NCI-H1105 treated with DMSO at 0.1 percent for 48 hours (cell line): ENCODE measurements around the gene QKI.
A peak's percentile ranks its signal among the peaks of the same experiment; 100 is the strongest.

Source experiments
- DNase-seq: peaks from one replicate; lab custom pipeline; 2025; lab: John Stamatoyannopoulos, UW

Gene QKI

GRCh38 chr6:163391985-163392384, 22.5 kb upstream of the QKI start:
- no peak for DNase-seq

- peak; percentile 31 for DNase-seq
Observed at GRCh38 chr6:163392533-163392932, 22.0 kb upstream of the QKI start.

GRCh38 chr6:163393923-163394322, 20.6 kb upstream of the QKI start:
- no peak for DNase-seq

GRCh38 chr6:163394659-163395058, 19.9 kb upstream of the QKI start:
- no peak for DNase-seq

GRCh38 chr6:163395122-163395830, 19.2 kb upstream of the QKI start:
- DNase-seq: no peak

GRCh38 chr6:163395831-163396185, 18.7 kb upstream of the QKI start:
- no peak for DNase-seq

GRCh38 chr6:163397326-163397725, 17.2 kb upstream of the QKI start:
- DNase-seq: no peak

- DNase-seq: no peak
Observed at GRCh38 chr6:163398115-163398514, 16.4 kb upstream of the QKI start.

- DNase-seq: no peak
Observed at GRCh38 chr6:163398815-163399214, 15.7 kb upstream of the QKI start.

GRCh38 chr6:163400509-163400908, 14.0 kb upstream of the QKI start:
- no peak for DNase-seq

GRCh38 chr6:163401039-163401885, 13.3 kb upstream of the QKI start:
- no peak for DNase-seq

GRCh38 chr6:163402616-163403015, 11.9 kb upstream of the QKI start:
- DNase-seq: no peak

- no peak for DNase-seq
Observed at GRCh38 chr6:163404825-163405265, 9.7 kb upstream of the QKI start.

GRCh38 chr6:163405412-163406309, 8.9 kb upstream of the QKI start:
- no peak for DNase-seq

GRCh38 chr6:163406366-163406765, 8.2 kb upstream of the QKI start:
- DNase-seq: no peak

- DNase-seq: no peak
Observed at GRCh38 chr6:163406830-163407229, 7.7 kb upstream of the QKI start.

GRCh38 chr6:163408352-163408991, 6.0 kb upstream of the QKI start:
- DNase-seq: no peak

GRCh38 chr6:163409712-163410111, 4.8 kb upstream of the QKI start:
- DNase-seq: no peak

- no peak for DNase-seq
Observed at GRCh38 chr6:163412341-163412740, 2.2 kb upstream of the QKI start.

- no peak for DNase-seq
Observed at GRCh38 chr6:163412801-163413344, 1.6 kb upstream of the QKI start.

GRCh38 chr6:163413345-163414116, 987 bp upstream of the QKI start:
- peak; percentile 88 for DNase-seq
